Measurements from ENCODE around the gene BTBD9.
"Not testable (repeated sequence)": the region's sequence is repeated elsewhere in the genome, so short reads cannot be mapped to it uniquely, and the experiment has no call there.

BTBD9 gene

GRCh38 chr6:38134704-38135088 is 505.0 kb downstream of the BTBD9 start:
- no peak for DNase-seq

GRCh38 chr6:38133932-38134703 is 505.6 kb downstream of the BTBD9 start:
- DNase-seq, result no peak

- no peak for DNase-seq
Measured at GRCh38 chr6:38131527-38131965, 508.2 kb downstream of the BTBD9 start.

- no peak for DNase-seq
Measured at GRCh38 chr6:38127284-38127683, 512.4 kb downstream of the BTBD9 start.

GRCh38 chr6:38124224-38124926 is 515.4 kb downstream of the BTBD9 start:
- not testable (repeated sequence) for DNase-seq

- no peak for DNase-seq
Measured at GRCh38 chr6:38119516-38119915, 520.2 kb downstream of the BTBD9 start.

- no peak for DNase-seq
Measured at GRCh38 chr6:38118791-38119365, 520.9 kb downstream of the BTBD9 start.
